ENCODE measurements around the gene HHAT.

Gene HHAT

GRCh38 chr1:210490781-210491180 lies 162.1 kb downstream of the HHAT start:
- Mint-ChIP-seq H3K27ac (no peak overlapping the region), H3K4me3 (no peak overlapping the region), H3K36me3 (no peaks in the 10 kb centered on the region), H3K4me1 (no peaks in the 10 kb centered on the region), H3K27me3 (no peaks in the 10 kb centered on the region), H3K9me3 (no peaks in the 10 kb centered on the region)

- no peaks in the 10 kb centered on the region for H3K4me1 Mint-ChIP-seq
- no peaks in the 10 kb centered on the region for H3K36me3 Mint-ChIP-seq
- no peaks in the 10 kb centered on the region for H3K27me3 Mint-ChIP-seq
- H3K9me3 Mint-ChIP-seq, result no peaks in the 10 kb centered on the region
- no peak overlapping the region for H3K27ac Mint-ChIP-seq
- H3K4me3 Mint-ChIP-seq, result no peak overlapping the region
Observed at GRCh38 chr1:210496063-210496462, 167.4 kb downstream of the HHAT start.

- Mint-ChIP-seq H3K27me3 (no peaks in the 10 kb centered on the region), H3K4me1 (no peaks in the 10 kb centered on the region), H3K36me3 (no peaks in the 10 kb centered on the region), H3K4me3 (no peak overlapping the region), H3K9me3 (no peaks in the 10 kb centered on the region), H3K27ac (no peak overlapping the region)
Observed at GRCh38 chr1:210499956-210500355, 171.3 kb downstream of the HHAT start.

DNA sequence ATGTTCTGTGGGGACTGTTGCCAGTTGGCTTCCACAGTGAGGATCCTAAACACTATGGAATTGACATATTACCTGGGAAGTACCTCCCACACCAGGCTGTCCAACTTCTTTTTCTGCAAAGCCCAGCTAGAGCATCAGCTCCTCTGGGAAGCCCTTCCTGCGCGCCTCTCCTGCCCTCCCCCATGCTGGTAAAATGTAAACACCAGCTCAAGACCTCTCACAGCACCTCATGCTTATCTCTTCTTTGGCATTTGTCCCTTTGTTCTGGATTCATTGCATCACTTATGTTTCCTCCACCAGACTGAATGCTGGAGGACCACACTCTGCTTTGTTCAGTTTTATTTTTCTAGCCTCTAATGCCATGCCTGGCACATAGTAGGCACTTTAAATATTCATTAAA lies 172.1 kb downstream of the HHAT start:
- no peak overlapping the region for H3K4me3 Mint-ChIP-seq
- no peak overlapping the region for H3K27ac Mint-ChIP-seq
- H3K9me3 Mint-ChIP-seq, result no peaks in the 10 kb centered on the region
- H3K36me3 Mint-ChIP-seq, result no peaks in the 10 kb centered on the region
- H3K4me1 Mint-ChIP-seq, result no peaks in the 10 kb centered on the region
- no peaks in the 10 kb centered on the region for H3K27me3 Mint-ChIP-seq

DNA sequence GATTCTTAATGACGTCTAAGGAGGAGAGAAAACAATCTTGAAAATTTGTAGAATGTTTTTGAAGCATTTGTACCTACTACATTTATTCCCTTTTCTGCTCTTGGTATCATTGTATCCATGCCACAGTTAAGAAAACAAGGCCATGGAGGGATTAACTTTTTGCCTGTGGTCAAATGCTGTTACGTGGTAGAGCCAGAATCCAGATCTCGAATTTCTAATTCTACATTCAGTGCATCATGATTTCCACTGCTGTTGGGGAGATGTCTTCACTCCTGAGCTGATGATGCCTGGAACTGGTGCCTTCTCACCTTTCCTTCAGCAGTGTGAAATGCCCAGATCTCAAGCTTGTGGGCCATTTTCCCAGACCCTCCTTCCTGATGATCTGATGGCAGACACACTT lies 175.6 kb downstream of the HHAT start:
- no peaks in the 10 kb centered on the region for H3K36me3 Mint-ChIP-seq
- H3K9me3 Mint-ChIP-seq, result no peaks in the 10 kb centered on the region
- H3K27me3 Mint-ChIP-seq, result no peaks in the 10 kb centered on the region
- H3K4me3 Mint-ChIP-seq, result no peak overlapping the region
- H3K4me1 Mint-ChIP-seq, result no peaks in the 10 kb centered on the region
- no peak overlapping the region for H3K27ac Mint-ChIP-seq

GRCh38 chr1:210505601-210506496 lies 177.1 kb downstream of the HHAT start:
- H3K27me3 Mint-ChIP-seq, result no peaks in the 10 kb centered on the region
- H3K4me3 Mint-ChIP-seq, result no peak overlapping the region
- H3K36me3 Mint-ChIP-seq, result no peaks in the 10 kb centered on the region
- no peaks in the 10 kb centered on the region for H3K4me1 Mint-ChIP-seq
- no peaks in the 10 kb centered on the region for H3K9me3 Mint-ChIP-seq
- H3K27ac Mint-ChIP-seq, result no peak overlapping the region

DNA sequence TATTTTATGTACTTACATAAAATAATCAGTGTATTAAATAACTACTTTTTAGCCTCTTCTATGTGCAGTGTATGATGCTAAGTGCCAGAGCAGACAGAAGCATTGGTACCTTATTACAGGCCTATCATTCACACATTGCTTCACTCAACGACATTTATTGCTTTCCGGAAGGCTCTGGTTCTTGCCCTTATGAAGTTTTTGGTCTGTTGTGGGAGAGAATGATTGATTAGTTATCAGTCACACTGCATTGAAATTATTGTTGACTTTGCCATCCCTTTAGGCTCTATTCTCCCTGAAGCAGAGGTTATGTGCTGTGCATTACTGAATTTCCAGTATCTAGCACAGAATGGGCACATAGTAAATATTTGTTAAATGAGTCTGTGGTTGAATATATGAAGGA lies 178.0 kb downstream of the HHAT start:
- no peaks in the 10 kb centered on the region for H3K36me3 Mint-ChIP-seq
- H3K4me3 Mint-ChIP-seq, result no peak overlapping the region
- H3K9me3 Mint-ChIP-seq, result no peaks in the 10 kb centered on the region
- H3K4me1 Mint-ChIP-seq, result no peaks in the 10 kb centered on the region
- H3K27ac Mint-ChIP-seq, result no peak overlapping the region
- H3K27me3 Mint-ChIP-seq, result no peaks in the 10 kb centered on the region

DNA sequence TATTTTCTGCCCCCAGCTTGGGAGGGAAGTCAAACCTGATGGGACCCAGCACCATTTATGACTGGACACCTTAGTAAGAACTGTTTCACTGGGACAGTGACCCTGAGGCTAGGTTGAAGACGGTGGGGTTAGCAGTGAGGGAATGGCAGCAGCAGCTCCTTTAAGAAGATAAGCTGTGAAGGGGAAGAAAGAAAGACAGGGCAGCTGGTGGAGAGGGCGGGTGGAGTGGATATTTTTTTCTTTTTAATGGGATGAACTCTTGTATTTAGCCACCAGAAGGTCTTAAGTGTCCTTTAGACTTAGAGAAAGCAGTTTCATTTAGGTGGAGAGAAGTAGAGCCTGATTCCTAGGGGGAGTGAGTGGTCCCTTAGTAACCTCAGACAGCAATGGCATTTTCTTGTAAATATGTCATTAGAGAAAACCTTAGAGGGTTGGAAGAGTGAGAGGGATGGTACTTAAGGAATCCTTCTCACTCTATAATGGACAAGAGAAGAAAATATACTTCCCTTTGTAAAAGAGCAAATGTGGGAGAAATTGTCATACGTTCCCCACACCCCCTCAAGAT lies 187.5 kb downstream of the HHAT start:
- H3K36me3 Mint-ChIP-seq, result peaks cover 2% of the 10 kb centered on the region
- no peaks in the 10 kb centered on the region for H3K4me1 Mint-ChIP-seq
- no peak overlapping the region for H3K27ac Mint-ChIP-seq
- H3K4me3 Mint-ChIP-seq, result no peak overlapping the region
- no peaks in the 10 kb centered on the region for H3K9me3 Mint-ChIP-seq
- H3K27me3 Mint-ChIP-seq, result no peaks in the 10 kb centered on the region

DNA sequence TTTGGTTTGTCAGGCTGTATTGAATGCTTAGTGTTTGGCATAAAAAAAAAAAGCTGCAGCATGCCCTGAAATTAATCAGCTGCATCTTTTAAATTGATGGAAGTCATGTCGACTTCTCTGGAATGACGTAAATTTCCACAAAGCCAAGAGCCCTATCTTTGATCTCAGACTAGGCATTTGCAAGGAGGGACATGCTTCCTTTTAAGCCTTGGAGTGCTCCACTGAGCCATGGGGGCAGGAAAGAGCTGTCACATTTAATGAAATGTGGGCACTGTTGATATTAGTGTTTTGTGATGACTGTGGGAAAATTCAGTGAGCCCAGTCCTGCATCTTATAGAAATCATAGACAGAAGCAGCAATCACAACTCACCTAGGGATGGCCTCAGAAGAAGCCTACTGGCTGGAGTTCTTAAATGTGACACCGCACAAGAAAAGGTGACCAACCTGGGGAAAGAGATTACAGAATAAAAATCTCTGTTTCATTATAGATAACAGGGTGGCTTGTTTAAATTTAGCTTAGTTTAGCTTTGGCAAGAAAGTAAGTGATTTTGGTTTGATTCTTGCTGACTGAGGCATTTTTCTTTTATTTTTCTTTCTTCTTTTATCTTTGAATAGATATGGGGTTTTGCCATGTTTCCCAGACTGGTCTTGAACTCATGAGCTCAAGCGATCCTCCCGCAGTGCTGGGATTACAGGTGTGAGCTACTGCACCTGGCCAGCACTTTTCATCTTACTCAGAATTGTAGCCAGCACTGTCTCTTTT lies 188.2 kb downstream of the HHAT start:
- H3K4me3 Mint-ChIP-seq, result no peak overlapping the region

DNA sequence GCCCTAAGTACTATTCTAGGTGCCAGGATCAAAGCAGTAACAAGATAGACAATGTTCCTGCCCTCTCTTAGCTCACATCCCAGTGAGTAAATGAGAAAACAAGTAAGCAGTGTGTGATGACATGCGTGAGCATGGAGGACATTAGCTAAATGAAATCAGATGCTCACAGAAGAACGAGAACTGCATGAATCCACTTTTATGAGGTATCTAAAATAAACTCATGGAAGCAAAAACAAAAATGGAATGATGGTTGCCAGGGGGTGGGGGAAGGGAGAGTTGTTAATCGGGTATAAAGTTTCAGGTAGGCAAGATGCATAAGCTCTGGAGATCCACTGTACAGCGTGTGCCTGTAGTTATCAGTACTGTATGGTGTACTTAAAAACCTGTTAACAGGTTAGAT lies 195.1 kb downstream of the HHAT start:
- peaks cover 2% of the 10 kb centered on the region for H3K36me3 Mint-ChIP-seq
- H3K27me3 Mint-ChIP-seq, result no peaks in the 10 kb centered on the region
- no peaks in the 10 kb centered on the region for H3K9me3 Mint-ChIP-seq
- H3K4me1 Mint-ChIP-seq, result no peaks in the 10 kb centered on the region
- no peak overlapping the region for H3K27ac Mint-ChIP-seq
- no peak overlapping the region for H3K4me3 Mint-ChIP-seq

More for the DNA sequence above, 188.2 kb downstream of the HHAT start:
- Mint-ChIP-seq H3K27me3 (no peaks in the 10 kb centered on the region), H3K36me3 (peaks cover 2% of the 10 kb centered on the region), H3K4me1 (no peaks in the 10 kb centered on the region), H3K9me3 (no peaks in the 10 kb centered on the region), H3K27ac (no peak overlapping the region)

- Mint-ChIP-seq H3K27ac (no peak overlapping the region), H3K4me1 (no peaks in the 10 kb centered on the region), H3K36me3 (no peaks in the 10 kb centered on the region), H3K9me3 (no peaks in the 10 kb centered on the region), H3K27me3 (no peaks in the 10 kb centered on the region), H3K4me3 (no peak overlapping the region)
Observed at GRCh38 chr1:210525716-210526454, 197.2 kb downstream of the HHAT start.

GRCh38 chr1:210527091-210527490 lies 198.4 kb downstream of the HHAT start:
- Mint-ChIP-seq H3K36me3 (no peaks in the 10 kb centered on the region), H3K4me1 (no peaks in the 10 kb centered on the region), H3K9me3 (no peaks in the 10 kb centered on the region), H3K27ac (no peak overlapping the region), H3K4me3 (no peak overlapping the region), H3K27me3 (no peaks in the 10 kb centered on the region)

GRCh38 chr1:210531475-210532222 lies 202.9 kb downstream of the HHAT start:
- no peaks in the 10 kb centered on the region for H3K27me3 Mint-ChIP-seq
- H3K4me1 Mint-ChIP-seq, result no peaks in the 10 kb centered on the region
- no peaks in the 10 kb centered on the region for H3K9me3 Mint-ChIP-seq
- no peak overlapping the region for H3K27ac Mint-ChIP-seq
- H3K4me3 Mint-ChIP-seq, result no peak overlapping the region
- H3K36me3 Mint-ChIP-seq, result no peaks in the 10 kb centered on the region

DNA sequence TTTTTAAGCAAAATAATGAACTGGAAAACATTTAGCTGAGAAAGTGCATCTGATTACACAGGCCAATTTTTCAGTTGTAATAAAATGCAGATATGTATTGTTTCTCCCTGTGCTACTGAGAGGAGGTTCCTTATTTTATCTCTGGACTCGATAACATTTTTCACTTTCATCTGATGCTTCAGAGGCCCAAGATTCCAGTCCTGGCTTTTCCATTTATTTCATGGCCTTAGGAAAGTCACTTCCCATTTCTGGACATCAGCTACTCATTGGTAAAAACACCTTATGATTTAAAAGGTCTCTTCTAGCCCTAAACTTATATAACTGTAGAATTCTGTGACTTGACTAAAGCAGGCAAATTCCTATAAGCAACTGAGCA lies 203.5 kb downstream of the HHAT start:
- H3K9me3 Mint-ChIP-seq, result no peaks in the 10 kb centered on the region
- H3K4me3 Mint-ChIP-seq, result no peak overlapping the region
- H3K27ac Mint-ChIP-seq, result no peak overlapping the region
- H3K36me3 Mint-ChIP-seq, result no peaks in the 10 kb centered on the region
- no peaks in the 10 kb centered on the region for H3K4me1 Mint-ChIP-seq
- no peaks in the 10 kb centered on the region for H3K27me3 Mint-ChIP-seq

GRCh38 chr1:210535761-210536160 lies 207.1 kb downstream of the HHAT start:
- no peaks in the 10 kb centered on the region for H3K36me3 Mint-ChIP-seq
- H3K4me1 Mint-ChIP-seq, result no peaks in the 10 kb centered on the region
- no peaks in the 10 kb centered on the region for H3K27me3 Mint-ChIP-seq
- no peaks in the 10 kb centered on the region for H3K9me3 Mint-ChIP-seq
- no peak overlapping the region for H3K4me3 Mint-ChIP-seq
- no peak overlapping the region for H3K27ac Mint-ChIP-seq
